Measurements from ENCODE around the gene MYH16.

DNA sequence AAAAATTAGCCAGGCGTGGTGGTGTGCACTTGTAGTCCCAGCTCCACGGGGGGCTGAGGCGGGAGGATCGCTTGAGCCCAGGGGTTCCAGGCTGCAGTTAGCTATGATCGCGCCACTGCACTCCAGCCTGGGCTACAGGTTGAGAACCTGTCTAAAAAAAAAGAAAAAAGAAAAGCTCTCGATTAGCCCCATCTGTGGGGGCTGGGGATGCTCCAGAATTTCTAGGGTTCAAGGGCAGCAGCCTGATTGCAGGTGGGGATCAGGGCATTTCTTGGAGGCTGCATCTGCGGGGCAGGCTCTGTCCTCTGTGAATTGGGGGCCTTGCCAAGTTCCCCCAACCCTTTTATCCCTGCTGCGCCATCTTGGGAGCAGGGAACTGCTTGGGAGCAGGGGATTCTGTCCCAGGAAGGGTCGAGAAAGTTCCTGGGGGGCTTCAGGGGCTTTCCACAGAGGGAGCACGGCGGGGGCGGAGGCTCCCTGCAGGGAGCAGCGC is 52.4 kb downstream of the MYH16 start:
- TF ChIP-seq, protein P1, sequence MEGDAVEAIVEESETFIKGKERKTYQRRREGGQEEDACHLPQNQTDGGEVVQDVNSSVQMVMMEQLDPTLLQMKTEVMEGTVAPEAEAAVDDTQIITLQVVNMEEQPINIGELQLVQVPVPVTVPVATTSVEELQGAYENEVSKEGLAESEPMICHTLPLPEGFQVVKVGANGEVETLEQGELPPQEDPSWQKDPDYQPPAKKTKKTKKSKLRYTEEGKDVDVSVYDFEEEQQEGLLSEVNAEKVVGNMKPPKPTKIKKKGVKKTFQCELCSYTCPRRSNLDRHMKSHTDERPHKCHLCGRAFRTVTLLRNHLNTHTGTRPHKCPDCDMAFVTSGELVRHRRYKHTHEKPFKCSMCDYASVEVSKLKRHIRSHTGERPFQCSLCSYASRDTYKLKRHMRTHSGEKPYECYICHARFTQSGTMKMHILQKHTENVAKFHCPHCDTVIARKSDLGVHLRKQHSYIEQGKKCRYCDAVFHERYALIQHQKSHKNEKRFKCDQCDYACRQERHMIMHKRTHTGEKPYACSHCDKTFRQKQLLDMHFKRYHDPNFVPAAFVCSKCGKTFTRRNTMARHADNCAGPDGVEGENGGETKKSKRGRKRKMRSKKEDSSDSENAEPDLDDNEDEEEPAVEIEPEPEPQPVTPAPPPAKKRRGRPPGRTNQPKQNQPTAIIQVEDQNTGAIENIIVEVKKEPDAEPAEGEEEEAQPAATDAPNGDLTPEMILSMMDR (IDR thresholded peaks at IDR 0.05): no peak
- TF ChIP-seq POLR2A (IDR thresholded peaks at IDR 0.05): no peak

Measured in testis (tissue), 2 donors.